Right lobe of liver (tissue), 4 donors: ENCODE measurements around the gene CD101.

ENCODE experiments used
- POLR2A ChIP-seq: fragments of 450-650 bp; IDR thresholded peaks from one replicate; pipeline ENCODE4 v1.6.1; 2017; ENCODE audit warnings: antibody characterized with exemption, mild to moderate bottlenecking
- TF ChIP-seq, protein P1 (sequence below), 4 donors: fragments of 200-600 bp in 3 of 4; fragments of 450-650 bp in 1 of 4; IDR thresholded peaks; one replicate each; pipeline versions ENCODE4 v1.5.1 to v1.8.0; 2016 to 2022; ENCODE audit warnings: antibody characterized with exemption in 4 of 4, mild to moderate bottlenecking in 2 of 4
- donor health status: DM: no; HTN: no; CAD: no.
- donor health status: DM: no; HTN: no; CAD: no.
- donor health status: DM: no; HTN: yes; CAD: no.

DNA sequence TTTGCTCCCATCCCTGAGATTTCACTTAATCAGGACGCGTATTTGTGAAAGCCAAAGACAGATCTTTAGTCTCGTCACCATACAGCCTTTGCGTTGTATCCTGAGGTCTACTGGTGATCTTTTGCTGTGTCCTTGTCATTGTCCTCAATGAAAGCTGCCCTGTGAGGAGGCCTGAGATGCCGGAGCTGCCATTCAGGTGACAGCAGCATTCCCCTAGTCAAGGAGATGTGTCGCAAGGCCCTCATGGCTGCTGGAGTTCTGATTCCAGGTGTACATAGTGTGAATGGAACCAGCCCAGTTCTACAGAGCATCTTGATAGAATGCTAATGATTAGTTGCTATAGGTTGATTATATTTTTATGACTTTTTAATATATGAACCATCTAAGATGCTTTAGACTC is 82.7 kb downstream of the CD101 start:
- TF ChIP-seq, protein P1, sequence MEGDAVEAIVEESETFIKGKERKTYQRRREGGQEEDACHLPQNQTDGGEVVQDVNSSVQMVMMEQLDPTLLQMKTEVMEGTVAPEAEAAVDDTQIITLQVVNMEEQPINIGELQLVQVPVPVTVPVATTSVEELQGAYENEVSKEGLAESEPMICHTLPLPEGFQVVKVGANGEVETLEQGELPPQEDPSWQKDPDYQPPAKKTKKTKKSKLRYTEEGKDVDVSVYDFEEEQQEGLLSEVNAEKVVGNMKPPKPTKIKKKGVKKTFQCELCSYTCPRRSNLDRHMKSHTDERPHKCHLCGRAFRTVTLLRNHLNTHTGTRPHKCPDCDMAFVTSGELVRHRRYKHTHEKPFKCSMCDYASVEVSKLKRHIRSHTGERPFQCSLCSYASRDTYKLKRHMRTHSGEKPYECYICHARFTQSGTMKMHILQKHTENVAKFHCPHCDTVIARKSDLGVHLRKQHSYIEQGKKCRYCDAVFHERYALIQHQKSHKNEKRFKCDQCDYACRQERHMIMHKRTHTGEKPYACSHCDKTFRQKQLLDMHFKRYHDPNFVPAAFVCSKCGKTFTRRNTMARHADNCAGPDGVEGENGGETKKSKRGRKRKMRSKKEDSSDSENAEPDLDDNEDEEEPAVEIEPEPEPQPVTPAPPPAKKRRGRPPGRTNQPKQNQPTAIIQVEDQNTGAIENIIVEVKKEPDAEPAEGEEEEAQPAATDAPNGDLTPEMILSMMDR (IDR thresholded peaks at IDR 0.05): no peak
- TF ChIP-seq POLR2A: no peak
